Skeletal muscle cell (primary cell): Measurements from ENCODE around the gene MOSMO.
"Not testable (repeated sequence)": the region's sequence is repeated elsewhere in the genome, so short reads cannot be mapped to it uniquely, and the experiment has no call there.

ENCODE experiments used
- DNase-seq: peaks from one replicate; pipeline ENCODE4 v3.0.0-alpha.2; 2010; ENCODE audit warnings: low read depth
- H3K4me3 ChIP-seq: 2 replicates; pipeline ENCODE4 v1.5.1; 2011; ENCODE audit warnings: low read depth, mild to moderate bottlenecking, control low read depth, low read length, moderate library complexity

MOSMO gene

GRCh38 chr16:22030087-22030812 is 22.3 kb downstream of the MOSMO start:
- DNase-seq: no peak

GRCh38 chr16:22031483-22032083 is 23.7 kb downstream of the MOSMO start:
- H3K4me3 ChIP-seq: no peak overlapping the region
- DNase-seq: no peak

More at GRCh38 chr16:22030087-22030812, 22.3 kb downstream of the MOSMO start:
- no peak overlapping the region for H3K4me3 ChIP-seq

GRCh38 chr16:22034503-22034902 is 26.6 kb downstream of the MOSMO start:
- DNase-seq: no peak
- H3K4me3 ChIP-seq: no peak overlapping the region

GRCh38 chr16:22035153-22035552 is 27.2 kb downstream of the MOSMO start:
- DNase-seq: no peak
- H3K4me3 ChIP-seq: no peak overlapping the region

GRCh38 chr16:22043882-22044281 is 36.0 kb downstream of the MOSMO start:
- not testable (repeated sequence) for DNase-seq, H3K4me3 ChIP-seq

GRCh38 chr16:22045888-22046287 is 38.0 kb downstream of the MOSMO start:
- not testable (repeated sequence) for DNase-seq, H3K4me3 ChIP-seq

GRCh38 chr16:22050963-22051362 is 43.1 kb downstream of the MOSMO start:
- DNase-seq: no peak
- no peak overlapping the region for H3K4me3 ChIP-seq

- no peak overlapping the region for H3K4me3 ChIP-seq
- no peak for DNase-seq
These were observed 45.1 kb downstream of the MOSMO start for GRCh38 chr16:22052980-22053379.

GRCh38 chr16:22053921-22054341 is 46.0 kb downstream of the MOSMO start:
- DNase-seq: no peak
- H3K4me3 ChIP-seq: no peak overlapping the region

GRCh38 chr16:22054847-22055590 is 47.1 kb downstream of the MOSMO start:
- no peak for DNase-seq
- no peak overlapping the region for H3K4me3 ChIP-seq

- DNase-seq: no peak
- H3K4me3 ChIP-seq: no peak overlapping the region
These were observed 48.0 kb downstream of the MOSMO start for GRCh38 chr16:22055881-22056280.

- H3K4me3 ChIP-seq: no peak overlapping the region
- DNase-seq: no peak
These were observed 56.1 kb downstream of the MOSMO start for GRCh38 chr16:22063888-22064467.

GRCh38 chr16:22065252-22065651 is 57.3 kb downstream of the MOSMO start:
- H3K4me3 ChIP-seq: no peak overlapping the region
- DNase-seq: no peak

- H3K4me3 ChIP-seq: peak overlapping the region; percentile 12
- peak; percentile 50 for DNase-seq
These were observed 62.7 kb downstream of the MOSMO start for GRCh38 chr16:22070361-22071330.

- no peak overlapping the region for H3K4me3 ChIP-seq
- DNase-seq: no peak
These were observed 63.5 kb downstream of the MOSMO start for GRCh38 chr16:22071331-22071910.

GRCh38 chr16:22073350-22073749 is 65.4 kb downstream of the MOSMO start:
- no peak for DNase-seq
- H3K4me3 ChIP-seq: no peak overlapping the region

- no peak for DNase-seq
- H3K4me3 ChIP-seq: no peak overlapping the region
These were observed 67.3 kb downstream of the MOSMO start for GRCh38 chr16:22075043-22075757.

GRCh38 chr16:22075776-22076175 is 67.9 kb downstream of the MOSMO start:
- DNase-seq: no peak
- H3K4me3 ChIP-seq: no peak overlapping the region
